ENCODE data around the gene ERG28.
A peak's percentile ranks its signal among the peaks of the same experiment; 100 is the strongest.
"Not testable (repeated sequence)": the region's sequence is repeated elsewhere in the genome, so short reads cannot be mapped to it uniquely, and the experiment has no call there.

Gene ERG28, protein sequence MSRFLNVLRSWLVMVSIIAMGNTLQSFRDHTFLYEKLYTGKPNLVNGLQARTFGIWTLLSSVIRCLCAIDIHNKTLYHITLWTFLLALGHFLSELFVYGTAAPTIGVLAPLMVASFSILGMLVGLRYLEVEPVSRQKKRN

DNA sequence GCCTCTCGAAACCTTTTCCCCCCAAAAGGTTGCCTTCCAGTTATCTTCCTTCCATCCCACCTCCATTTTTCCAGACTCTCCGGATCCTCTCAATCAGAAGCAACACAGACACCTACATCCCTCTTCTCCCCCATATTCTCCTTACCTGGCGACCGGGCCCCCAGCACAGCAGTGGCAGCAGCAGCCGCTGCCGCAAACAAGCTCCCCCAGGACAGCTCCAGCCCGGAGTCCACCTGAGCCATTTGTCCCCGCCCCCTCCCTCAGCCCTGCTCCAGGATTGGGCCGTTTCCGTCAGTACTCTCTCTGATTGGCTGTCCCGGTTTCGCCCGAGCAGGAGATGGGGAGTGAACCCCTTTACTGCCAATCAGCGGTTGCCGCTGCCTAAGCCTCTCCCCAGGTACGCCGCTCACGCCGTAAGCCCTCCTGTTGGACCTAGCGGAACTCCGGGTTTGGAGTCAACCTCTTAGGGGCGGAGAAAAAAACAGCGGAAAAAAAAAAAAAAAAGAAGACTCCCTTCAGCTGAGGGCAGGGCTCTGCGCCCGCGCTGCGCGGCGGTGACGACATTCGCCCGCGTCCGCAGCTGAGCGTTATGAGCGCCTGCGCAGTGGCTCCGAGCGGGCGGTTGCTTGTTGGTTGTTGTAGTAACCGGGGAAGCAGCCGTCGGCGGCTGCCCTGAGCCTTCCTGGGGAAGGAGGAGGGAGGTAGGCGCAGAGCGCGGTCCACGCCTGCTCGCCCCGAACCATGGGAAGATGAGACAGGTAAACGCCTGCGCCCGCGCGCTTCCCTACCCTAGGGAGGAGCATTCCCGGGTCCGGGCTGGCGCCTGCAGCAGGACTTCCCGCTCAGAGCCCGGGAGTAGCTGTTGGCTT lies at the start of gene ERG28, which contains the start of gene TTLL5:
Gene ERG28 (minus strand): TSS at position 247 of the 869 bp plus-strand sequence. CDS start 3,374 bp downstream, outside the sequence.
Gene TTLL5 (plus strand): TSS at position 617 of the 869 bp plus-strand sequence. CDS start 1,904 bp downstream, outside the sequence.
- peak; percentile 80 for DNase-seq

DNA sequence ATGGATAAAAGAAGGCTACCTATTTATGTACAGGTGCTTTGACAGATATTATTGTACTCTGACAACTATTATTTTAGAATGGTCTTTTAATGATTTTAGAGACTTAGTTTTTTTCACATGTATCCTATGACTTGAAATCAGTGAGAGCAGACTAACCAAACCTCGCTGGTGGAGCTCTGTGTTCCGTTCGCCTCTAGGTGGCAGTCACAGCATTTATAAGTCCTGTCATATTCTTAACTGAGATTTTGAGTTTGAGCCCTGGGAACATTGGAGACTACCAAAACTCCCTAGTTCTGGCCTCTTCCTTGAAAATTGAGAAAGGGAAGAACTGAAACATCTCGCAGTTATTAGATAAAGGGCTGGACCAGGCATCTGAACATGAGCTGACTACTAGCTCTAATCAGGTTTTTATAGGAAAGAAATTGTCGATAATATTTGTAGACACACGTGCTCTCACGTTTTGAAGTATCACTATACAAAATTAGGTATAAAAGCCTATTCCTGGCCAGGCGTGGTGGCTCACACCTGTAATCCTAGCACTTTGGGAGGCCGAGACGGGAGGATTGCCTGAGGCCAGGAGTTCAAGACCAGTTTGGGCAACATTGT lies 48.6 kb upstream of the ERG28 start:
- DNase-seq = peak; percentile 11

DNA sequence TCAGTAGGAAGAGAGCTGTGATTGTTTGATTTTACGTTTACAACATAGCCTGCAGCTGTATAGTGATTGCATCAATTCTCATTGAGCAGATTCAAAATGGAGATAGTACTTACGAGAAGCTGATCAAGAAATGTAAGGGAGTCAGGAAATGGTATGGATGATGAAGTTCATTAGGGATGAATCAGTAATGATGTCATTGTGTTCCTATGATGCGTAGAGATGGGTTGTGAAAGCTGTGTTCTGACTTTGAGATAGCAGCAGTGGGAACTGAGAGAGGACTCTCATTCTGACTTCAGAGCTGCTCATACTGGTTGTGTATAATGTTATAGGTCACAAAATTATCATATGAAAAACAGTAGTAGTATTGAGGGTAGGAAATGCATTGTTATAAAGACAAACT lies 44.3 kb upstream of the ERG28 start:
- no peak for DNase-seq

DNA sequence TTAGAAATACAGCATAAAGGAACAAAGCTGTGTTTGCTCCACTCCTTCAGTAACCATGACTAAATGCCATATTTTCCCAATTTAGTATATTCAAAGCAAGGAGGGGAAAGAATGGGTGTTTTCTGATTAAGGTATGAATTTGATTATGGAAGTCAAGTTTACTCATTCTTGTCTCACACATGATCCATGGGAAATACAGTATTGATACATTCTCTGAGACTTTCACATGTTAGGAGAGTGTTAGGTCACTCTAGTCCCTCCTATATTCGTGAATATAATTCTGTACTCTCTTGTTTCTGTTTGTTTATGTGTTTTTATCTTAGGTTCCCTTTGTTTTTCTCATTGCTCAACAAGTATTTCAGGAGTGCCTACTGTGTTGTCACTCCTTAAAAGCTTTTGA lies 42.8 kb upstream of the ERG28 start:
- no peak for DNase-seq

DNA sequence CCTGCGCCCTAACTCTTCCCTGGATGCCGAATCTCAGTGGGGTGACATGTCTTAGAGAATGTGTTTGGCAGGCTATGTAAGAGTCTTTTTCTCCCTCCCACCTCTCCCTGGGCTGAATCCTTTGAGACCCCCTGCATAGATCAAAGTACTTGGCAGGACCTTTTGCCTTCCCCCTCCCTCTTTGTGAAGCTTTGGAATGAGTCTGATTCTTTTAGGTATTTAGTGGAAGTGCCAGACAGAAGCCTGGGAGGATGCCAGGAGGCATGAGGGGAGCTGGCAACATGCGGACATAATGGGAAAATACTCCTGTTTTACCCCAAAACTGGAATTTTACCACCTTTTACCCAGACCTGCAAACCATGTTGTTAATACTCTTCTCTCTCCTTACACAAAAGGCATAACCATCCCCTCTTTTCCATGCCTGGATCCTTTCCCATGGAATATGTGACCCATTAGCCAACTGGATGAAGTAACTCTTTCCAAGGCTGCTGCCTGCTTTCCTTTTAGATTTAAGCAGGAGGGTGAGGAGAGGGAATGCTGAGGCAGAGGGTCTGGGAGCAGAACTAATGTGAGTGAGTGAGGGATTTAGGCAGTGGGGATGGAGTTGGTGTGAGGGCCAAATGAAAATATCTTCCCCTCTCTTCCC lies 42.1 kb upstream of the ERG28 start:
- DNase-seq = no peak

DNA sequence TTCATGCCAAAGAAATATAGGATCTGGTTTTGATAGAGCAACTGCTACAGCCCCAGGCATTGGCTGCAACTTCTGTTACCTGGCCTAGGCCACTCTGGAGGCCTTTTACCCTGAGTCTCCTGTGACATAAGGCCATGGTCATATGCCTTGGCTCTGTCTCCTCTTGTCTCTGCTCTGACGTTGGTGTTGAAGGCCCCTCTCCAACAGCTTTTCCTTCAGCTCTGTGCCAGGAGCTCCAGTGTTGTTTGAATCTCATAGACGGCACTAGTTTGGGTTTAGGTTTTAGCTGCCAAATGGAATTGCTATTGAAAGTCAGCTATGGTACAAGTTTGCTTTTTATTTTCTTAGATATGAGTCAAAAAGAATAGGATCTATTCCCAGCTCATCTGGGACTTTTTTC lies 41.4 kb upstream of the ERG28 start:
- DNase-seq = no peak

DNA sequence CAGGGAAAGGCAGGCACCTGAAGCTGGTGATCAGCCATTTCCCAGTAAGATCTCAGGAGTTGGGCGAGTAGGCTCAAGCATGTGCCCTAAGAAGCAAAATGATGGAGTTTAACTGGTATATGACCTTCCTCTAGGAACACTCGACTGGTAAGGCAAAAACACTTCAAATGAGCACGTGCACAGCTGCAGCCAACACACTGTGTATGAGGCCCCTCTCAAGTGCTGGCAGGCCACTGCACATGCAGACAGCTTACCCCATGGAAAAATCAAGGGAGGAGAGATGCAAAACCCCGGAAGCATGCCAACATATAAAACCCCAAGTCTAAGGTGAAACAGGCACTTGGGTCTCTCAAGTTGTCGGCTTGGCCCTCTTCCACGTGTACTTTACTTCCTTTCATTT lies 39.6 kb upstream of the ERG28 start:
- DNase-seq = no peak

DNA sequence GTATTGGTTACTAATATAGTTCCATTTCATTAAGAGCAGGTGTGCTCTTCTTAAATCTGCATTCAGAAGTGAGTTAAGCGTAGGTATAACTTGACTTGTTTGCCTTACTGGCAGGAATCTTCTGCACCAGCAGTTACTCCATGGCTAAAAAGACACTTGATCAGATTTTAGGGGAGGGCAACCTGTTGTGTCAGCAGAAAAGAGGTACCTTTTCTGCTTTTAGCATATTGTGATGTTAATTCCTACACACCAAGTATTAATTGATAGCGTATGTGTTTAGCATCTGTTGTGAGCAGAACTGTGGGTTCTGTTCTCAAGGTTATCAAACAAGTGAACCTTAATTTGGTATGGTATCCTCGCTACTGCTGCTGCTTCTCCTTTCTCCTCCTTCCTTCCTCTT lies 38.7 kb upstream of the ERG28 start:
- no peak for DNase-seq

DNA sequence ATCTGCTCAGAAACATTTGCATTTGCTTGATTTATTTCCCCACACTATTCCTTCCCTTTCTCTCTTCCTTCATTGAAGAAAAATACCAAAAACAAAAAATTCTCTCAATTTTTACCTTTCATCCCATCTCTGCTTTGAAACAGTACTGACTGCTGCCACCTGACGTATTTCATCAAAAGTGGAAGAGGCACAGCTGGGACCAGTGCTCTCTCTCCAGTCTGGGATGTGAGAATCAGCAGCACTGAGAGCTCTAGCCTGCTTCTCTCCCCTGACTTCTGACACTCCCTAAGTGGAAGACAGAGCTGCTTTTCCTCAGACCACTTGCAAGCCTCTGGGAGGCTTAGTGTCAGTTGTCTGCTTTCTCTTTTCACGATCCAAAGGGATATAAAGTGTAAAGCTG lies 37.2 kb upstream of the ERG28 start:
- no peak for DNase-seq

DNA sequence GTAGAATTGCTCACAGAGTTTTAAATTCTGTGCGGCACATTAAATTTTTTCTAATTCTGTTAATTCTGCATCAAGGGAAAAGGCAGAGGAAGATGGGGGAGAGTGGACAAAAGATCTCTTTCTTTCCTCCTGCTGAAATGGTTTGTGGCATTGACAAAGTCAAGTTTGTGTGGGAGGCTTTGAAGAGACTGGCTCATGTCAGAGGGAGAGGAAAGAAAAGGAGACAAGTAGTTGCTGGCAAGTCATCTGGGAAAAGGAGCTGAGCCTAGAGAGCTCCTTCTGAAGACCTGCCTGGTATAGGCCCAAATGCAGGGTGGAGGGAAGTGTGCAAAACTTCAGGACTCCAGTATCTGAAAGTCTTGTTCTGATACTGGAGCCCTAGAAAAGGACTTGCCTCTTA lies 36.7 kb upstream of the ERG28 start:
- no peak for DNase-seq

DNA sequence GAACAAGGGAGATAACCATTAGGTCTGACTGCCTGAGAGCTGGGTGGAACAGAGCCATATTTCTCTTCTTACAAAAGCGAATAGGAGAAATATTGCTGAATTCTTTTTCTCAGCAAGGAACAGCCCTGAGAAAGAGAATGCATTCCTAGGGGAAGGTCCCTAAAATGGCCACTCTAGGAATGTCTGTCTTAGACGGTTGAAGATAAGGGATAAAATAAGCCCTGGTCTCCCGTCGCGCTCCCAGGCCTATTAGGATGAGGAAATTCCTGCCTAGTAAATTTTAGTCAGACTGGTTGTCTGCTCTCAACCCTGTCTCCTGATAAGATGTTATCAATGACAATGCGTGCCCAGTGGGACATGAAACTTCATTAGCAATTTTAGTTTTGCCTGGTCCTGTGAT lies 34.3 kb upstream of the ERG28 start:
- not testable (repeated sequence) for DNase-seq

DNA sequence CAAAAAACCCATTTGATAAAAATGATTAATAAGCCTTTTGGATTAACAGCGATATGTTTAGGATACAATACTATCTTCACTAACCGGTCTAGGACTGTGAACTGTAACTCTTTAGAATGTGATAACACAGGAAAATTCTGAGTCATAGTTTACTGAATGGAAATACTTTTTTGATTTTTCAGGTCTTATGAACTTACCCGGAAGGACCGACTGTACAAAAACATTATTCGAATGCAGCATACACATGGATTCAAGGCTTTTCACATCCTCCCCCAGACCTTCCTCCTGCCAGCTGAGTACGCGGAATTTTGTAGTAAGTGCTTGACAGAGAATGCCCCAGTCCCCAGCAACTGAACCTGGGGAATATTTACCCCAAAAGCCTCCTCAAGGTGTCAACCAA lies 29.3 kb upstream of the ERG28 start:
- no peak for DNase-seq

DNA sequence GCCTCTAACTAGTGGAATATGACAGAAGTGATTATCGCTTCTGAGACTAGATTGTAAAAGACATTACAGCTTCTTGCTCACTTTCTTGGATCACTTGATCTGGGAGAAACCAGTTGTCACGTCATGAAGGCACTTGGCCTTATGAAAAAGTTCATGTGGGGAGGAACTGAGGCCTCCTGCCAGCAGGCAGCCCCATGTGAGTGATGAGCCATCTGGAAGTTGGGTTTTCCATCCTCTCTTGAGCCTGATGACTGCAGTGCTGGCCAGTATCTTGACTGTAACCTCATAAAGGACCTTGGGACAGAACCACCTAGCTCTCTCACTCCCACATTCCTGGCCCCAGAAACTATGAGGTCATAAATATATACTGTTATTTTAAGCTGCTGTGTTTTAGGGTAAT lies 28.3 kb upstream of the ERG28 start:
- no peak for DNase-seq

DNA sequence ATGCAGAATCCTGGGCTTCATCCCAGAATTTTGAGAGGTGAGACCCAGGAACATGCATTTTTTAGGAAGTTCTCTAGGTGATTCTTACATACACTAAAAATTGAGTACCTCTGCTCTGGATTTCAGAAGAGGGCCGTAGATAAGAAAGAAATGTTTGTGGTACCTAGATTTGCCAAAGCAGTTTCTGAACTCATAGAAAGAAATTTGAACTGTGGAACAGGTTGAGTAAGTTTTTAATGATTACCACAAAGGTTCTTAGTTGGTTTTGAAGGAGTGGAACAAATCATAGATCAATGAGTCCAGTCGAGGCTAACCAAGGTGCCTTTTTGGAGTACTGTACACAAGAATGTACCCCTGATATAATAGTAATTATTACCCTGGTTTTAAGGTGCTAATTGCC lies 25.2 kb upstream of the ERG28 start:
- DNase-seq = no peak

DNA sequence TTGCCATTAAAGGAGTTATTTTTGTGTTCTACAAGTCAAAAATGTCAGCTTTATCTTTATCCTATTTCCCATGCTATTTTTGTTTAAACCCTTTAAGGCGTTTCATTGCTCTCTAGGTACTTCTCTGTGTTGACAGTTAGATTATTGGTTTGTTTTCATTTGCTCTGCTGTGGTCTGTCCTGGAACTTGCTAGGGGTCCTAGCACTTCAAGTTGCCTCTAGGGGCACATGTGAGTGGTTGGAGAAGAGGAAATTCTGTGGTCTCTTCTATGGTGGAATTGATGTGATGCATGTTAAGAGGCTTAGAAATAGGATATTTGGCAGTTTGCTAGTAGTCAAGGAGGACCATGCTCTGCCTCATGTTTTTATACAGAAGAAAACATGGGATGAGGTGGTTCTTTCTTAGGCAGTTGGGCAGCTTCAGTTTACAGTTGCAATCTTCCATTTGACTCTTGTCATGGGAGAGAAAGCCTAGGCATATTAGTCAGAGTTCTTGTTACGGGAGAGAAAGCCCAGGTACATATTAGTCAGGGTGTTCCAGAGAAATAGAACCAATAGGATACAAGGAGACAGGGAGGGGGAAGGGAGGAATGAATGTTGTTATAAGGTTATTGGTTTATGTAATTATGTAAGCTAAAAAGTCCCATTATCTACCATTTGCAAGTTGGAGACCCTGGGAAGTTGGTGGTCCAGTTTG lies 14.7 kb upstream of the ERG28 start:
- no peak for DNase-seq

DNA sequence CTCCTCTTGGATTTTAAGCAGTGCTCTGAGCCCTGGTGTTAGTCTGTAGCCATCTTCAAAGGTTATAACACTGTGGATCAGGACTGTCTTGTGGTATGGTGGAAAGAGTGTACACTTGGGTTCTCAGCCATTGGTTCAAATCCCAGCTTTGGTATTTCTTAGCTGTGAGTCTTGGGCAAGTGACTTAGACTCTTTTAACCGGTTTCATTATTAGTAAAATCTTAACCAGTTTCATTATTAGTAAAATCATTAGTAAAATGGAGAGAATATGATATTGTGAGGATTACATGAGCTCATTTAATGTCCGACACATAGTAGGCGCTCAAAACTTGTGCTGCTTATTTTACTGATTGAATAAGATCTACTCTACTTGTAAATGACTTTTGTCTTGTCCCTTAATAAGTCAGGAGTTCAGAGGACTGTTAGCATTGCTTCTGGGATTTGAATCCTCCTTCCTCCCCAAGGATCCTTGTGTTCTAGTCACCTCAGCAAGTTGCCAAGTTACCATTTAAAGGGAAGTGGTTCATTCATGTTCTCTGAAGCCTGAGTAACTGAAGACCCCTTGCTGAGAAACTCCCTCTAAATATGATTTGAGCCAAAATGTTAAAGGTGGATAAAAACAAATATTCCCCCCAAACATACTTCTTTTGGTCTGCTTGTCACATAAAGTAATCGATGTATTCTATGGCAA lies 12.8 kb upstream of the ERG28 start:
- DNase-seq = no peak

DNA sequence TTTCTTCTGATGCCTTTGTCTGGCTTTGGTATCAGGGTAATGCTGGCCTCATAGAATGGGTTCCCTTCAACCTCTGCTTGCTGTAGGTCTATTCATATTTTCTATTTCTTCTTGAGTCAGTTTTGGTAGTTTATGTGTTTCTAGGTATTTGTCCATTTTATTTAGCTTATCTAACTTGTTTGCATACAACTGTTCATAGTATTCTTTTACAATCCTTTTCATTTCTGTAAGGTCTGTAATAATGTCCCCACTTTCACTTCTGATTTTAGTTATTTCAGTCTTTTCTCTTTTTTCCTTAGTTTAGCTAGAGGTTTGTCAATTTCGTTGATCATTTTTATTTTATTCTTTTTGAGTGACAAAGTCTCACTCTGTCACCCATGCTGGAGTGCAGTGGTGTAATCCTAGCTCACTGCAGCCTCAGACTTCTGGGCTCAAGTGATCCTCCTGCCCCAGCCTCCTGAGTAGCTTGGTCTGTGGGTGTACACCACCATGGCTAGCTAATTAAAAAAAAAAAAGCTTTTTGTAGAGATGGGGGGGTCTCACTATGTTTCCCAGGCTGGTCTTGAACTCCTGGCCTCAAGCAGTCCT lies 12.0 kb upstream of the ERG28 start:
- DNase-seq = no peak

DNA sequence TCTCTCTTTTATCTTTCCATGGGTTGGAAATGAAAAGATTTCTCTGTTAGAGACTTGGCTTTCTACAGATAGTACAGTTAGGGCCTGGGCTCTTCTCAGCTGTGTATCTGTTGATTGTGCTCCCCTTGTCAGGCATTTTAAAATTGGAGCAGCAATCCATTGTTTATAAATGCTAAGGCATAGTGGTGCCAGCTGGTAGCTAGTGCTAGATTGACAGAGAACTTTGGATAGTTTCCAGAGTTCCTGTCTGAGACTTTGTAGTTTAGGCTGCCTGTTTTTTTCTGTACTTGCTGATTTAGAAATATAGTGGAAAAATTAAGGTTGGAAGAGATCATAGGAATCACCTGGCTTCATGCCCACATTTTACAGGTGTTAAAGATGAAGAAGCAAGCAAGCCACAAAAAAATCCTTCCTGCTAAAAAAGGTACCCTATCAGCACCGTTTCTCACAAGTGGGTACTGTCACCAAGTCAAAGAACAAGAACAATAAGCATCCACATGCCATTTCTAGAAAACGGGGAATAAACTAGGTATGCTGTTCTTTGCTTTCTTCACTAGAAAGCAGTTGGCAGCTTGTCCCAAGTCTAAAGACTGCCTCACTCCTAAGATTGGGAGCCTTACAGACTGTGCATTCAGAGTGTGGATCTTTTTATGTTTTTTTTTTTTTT lies 6.6 kb upstream of the ERG28 start:
- DNase-seq = no peak

DNA sequence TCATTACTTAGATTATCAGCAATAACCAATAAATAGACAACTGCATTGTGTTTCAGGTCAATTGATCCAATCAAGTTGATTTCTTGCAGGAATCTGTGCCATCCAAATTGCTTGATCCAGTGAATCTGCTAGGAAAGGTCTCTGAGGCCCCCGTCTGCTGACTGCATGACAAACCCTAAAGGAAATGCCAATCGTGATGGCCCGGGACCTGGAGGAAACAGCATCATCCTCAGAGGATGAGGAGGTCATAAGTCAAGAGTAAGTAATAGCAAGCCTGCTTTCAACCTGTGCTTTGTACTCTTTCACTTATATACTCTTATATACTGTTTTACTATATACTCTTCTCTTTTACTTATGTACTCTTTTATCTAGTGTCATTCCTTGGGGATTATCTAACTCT lies 2.3 kb upstream of the ERG28 start:
- DNase-seq = no peak

DNA sequence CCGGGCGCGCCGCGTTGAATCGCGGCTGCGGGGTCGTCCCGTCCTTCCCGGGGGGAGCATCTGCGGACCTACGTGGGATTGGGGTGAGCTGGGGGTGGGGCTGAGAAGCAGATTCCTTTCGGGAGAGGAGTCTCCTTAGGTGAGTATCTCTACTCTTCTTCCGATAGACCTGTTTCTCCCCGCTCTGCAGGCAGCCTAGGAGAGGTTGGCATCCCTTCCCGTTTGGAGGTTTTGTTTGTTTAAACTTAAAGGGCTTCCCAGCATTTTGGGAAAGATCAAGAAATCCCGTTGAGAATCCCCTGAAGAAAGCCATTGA lies 781 bp upstream of the ERG28 start:
- no peak for DNase-seq

DNA sequence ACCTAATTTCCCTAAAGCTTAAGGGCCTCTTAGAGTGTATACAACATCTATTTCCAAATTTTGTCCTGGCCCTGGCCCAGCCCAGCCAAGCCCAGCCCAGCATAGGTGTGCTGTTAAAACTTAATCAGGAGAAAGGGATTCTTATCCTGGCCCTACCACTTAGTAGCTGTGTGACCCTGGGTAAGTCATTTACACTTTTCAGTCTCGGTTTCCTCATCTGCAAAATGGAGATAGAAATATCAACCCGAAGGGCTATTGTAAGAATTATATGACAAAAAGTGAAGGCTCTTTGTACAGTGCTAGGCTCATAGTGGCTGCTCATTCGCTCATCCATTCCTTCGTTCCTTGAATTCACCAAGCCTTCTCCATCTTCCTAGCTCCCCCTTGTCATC lies 442 bp downstream of the ERG28 start:
- DNase-seq = no peak

DNA sequence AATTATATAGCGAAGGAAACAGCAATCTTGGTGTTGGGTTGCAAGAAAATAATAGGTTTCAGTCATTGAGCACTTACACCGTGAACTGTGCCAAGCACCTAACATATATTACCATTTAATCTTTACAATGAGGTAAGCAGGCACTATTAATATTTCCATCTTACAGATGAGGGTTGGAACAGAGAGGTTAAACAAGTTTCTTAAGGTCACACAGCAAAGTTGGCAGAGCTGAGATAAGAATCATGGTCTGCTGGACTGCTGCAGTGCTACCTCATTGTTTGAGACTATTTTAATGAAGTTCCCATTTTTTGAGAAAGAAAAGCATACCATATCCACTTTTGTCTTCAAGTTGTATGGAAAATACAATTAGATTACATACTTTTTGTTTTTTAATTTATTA lies 1.7 kb downstream of the ERG28 start:
- no peak for DNase-seq
